GM19035 (cell line): Measurements from ENCODE around the gene RETREG1.
A peak's percentile ranks its signal among the peaks of the same experiment; 100 is the strongest.
"Not testable (repeated sequence)": the region's sequence is repeated elsewhere in the genome, so short reads cannot be mapped to it uniquely, and the experiment has no call there.

Source experiments
- ATAC-seq: cut with Tn5 transposase; IDR thresholded peaks from one replicate; pipeline ENCODE4 v1.9.1; 2021; ENCODE audit not compliant: unreplicated experiment

The RETREG1 gene

GRCh38 chr5:16457853-16458252, 158.9 kb downstream of the RETREG1 start:
- no peak for ATAC-seq

DNA sequence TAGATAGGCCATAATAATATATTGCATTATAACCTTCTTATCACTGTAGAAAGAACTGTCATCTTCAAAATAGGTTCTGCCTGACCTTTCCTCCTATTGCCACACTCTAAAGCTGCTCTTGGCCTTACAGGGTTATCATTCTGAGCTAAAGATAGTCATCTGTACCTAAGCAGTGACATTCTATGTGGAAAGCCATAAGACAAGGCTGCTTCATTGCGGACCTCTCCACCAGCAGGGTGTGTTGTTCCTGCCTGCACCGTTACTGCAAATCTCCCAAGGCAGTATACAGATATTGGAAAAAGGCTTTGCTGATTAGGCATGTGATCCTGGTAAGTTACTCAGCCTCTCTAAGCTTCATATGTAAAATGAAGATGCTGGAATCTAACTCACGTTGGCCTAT, 159.3 kb downstream of the RETREG1 start:
- no peak for ATAC-seq

DNA sequence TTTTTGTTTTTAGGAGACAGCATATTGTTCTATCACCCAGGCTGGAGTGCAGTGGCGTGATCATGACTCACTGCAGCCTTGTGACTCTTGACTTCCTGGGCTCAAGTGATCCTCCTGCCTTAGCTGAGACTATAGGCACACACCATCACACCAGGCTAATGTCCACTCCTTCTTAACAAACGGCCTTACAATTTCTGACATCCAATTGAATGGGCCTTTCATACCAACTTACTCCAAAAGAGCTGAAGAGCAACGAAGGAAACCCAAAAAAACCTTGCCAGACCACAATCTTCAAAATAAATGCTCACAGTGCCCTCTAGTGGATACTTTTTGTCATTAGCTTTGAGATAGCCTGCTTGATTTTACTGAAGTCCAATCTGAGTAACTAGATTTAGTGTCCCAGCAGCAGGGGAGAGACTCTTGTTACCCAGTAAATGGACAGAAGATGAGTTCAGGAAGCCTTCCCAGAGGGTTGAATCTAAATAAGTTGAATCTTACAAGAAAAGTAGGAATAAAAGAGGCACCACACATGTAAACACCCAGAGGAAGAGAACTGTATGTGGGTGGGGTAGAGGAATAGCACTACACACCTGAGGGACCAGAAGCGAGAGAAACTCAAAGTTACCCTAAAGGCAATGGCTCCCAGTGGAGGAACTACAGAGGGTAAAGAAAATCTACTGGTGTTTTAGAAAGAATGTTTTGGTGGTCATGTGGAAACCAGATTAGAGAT, 160.5 kb downstream of the RETREG1 start:
- peak; percentile 71 for ATAC-seq

GRCh38 chr5:16455668-16456067, 161.1 kb downstream of the RETREG1 start:
- ATAC-seq = peak; percentile 19

DNA sequence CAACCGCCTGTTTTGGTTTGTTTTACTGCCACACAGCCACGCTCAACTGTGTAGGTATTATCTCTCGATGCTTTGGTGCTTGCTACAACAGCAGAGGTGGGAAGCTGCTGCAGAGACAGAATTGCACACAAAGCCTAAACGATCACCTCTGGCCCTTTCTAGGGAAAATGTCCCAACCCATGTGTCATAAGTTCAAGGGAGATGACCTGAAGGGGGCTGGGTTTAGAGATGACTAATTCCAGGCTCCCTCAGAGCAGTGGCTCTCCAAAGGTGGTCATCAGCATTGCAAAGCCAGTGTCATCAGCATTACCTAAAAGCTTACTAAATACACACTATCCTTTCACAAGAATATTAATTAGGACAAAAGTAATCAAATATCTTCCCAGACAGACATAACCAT, 162.1 kb downstream of the RETREG1 start:
- no peak for ATAC-seq

DNA sequence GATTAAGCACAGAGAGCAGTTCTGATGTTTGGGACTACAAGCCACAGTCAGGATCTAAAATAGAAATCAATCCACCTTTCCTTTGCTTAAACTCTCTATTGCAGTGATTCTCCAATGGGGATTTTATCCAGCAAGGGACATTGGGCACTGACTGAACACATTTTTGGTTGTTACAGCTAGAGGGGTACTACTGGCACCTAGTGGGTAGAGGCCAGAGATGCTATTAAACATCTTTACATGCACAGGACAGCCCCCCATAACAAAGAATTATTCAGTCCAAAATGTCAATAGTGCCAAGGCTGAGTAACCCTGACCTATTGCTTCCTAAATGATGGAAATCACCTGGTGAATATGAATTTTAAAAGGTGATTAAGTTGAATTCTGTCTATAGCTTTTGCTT, 163.2 kb downstream of the RETREG1 start:
- ATAC-seq = no peak

GRCh38 chr5:16450163-16450562, 166.6 kb downstream of the RETREG1 start:
- ATAC-seq = no peak

DNA sequence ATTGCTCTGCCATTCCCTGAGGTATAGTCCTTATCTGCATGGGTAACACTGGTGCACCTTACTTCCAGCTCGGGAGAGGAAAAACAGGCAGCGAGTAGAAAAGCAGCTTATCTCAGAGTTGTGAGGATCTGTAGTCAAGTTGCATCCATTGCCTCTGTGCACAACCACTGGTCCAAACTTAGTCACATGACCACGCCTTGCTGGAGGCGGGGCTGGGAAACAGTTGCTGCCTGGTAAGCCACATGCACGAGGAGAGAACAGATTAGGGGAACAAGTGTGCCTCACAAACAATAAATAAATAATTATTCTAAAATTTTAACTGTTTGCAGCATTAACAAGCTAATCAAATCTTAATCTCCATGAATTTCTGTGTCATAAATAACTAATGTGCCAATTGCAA, 169.8 kb downstream of the RETREG1 start:
- no peak for ATAC-seq

DNA sequence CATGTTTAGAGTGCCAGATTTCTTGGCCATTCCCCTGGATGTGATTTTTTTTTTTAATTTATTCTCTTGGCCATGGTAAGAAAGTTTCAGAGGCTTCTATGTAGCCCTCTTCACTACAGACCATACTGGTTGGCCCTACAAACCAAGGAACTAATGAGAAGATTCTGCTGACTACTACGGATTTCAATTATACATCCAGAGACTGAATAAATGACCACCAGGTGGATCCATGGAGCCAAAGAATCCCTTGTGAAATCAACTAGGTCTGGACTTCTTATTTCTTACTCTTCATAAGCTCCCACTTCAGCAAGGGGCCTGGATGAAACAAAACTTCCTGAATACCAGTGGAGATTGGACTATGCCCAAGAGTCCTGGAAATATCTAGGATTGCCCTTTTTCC, 178.8 kb downstream of the RETREG1 start:
- no peak for ATAC-seq

DNA sequence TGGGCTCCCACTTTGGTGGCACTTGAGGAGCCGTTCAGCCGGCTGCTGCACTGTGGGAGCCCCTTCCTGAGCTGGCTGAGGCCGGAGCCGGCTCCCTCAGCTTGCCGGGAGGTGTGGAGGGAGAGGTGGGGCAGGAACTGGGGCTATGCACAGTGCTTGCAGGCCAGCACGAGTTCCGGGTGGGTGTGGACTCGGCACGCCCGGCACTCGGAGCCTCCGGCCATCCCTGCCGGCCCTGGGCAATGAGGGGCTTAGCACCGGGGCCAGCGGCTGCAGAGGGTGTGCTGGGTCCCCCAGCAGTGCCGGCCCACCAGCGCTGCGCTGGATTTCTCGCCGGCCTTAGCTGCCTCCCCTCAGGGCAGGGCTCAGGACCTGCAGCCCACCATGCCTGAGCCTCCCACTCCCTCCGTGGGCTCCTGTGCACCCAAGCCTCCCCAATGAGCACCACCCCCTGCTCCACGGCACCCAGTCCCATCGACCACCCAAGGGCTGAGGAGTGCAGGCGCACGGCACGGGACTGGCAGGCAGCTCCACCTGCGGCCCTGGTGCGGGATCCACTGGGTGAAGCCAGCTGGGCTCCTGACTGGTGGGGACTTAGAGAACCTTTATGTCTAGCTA, 180.6 kb downstream of the RETREG1 start:
- not testable (repeated sequence) for ATAC-seq

GRCh38 chr5:16431490-16431889, 185.3 kb downstream of the RETREG1 start:
- no peak for ATAC-seq

DNA sequence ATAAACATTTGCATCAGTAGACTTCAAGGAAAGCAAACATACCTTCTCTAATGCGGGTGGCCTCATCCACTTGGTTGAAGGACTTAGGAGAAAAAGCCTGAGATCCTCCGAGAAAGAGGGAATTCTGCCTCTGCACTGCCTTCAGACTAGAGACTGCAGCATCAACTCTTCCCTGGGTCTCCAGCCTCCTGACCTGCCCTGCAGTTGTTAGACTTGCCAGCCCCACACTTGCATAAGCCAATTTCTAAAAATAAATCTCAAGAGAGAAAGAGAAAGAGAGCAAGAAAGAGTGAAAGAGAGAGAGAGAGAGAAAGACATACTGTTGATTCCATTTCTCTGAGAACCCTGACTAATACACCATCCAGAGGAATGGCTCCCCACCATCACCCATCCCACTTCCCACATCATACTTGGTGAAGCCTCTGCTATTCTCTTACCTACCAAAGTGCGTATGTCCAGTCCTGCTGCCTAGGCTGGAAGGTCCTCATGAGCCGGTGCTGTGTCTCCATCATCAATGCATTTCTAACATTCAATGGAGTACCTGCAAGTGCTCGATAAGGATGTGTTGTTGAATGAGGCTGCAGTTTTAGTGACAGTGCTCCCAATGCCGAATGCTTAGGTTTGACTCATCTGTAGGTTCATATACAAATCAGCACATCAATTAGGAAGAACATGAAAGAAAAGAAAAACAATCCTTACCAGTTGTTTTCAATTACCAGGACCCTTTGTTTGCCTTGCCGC, 186.3 kb downstream of the RETREG1 start:
- ATAC-seq = no peak

DNA sequence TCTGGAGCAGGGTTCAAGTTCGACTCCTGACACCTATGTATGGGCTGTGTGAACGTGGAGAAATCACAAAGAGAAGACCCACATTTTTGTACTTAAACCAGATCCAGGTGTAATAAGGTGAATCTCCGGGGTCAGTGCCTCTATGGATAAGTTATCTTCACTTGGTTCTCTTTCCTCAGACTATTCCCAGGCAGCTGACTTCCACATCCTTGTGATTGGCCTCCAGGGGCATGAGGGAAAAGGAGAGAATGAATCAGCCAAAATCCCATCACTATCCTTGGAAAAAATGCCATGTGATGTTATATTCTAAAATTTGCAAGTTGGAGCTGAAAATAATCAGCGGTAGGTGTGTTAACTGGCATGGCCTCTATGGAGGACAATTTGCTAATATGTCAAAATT, 188.4 kb downstream of the RETREG1 start:
- ATAC-seq = no peak

DNA sequence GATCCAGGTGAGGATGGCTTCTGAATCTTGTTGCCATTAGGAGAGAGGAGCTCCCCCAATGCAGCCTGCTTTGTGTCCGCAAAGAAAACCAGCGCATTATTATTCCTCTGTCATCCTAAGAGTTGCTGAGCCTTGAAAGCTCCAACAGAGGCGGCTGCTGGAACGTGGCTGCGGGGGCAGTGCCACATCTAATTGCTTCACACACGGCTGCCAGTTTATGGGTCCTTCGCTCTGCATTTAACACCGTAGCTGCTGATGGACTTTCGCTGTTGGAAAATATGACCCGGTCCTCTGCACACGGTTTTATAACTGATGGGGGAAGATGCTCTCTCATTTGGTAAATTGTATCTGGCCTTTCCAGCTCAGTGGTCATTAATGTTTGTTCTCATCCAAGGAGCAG, 189.2 kb downstream of the RETREG1 start:
- no peak for ATAC-seq
